ENCODE data around the gene PEX26. TPM values are rescaled to one million over a fixed set of nuclear protein-coding genes. Genes with fewer than 3 reads are reported as not detected.

The PEX26 gene
- total and polyA plus RNA-seq, 2 of the 13 experiments (the other 11 are each of a cell fraction or from before 2014, with no cell fraction given) = 10.6 to 25.1 TPM

DNA sequence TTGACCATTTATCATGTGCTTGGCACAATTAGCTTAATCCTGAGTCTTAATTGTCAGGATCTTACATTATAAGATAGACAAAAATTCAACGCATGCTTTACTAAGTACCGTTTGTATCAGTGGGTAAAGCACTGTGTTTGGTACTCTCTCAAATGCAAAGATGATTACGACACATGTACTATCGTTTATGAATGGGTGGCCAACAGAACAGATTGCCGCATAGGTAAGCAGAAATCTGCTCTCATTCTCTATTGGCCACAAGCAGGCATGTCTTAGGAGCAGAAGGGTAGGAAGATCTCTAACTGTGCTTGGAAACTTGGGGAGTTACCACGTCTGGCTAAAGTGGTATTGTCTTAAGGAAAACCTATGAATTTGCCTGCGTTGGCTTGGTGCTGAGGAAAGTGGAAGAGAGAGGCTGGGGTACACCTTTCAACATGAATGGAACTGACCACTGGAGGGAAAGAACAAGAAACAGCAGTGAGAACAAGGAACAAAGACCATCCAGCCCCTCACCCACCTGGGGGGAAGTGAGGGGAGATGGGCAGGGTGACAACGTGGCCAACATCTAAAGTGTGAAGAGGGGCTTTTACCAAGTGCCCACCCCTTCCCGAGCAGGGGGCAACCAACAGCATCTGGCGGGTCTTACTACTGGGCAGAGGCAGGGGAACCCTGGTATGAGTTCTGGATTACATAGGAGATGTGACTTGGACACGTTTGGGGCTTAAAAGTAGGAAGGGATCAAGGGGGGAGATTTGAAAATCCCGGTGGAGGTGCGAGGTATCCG, 31.8 kb downstream of the PEX26 start:
- Histone ChIP-seq H3K4me1 (ENCODE audit: insufficient read depth, low read length) (peaks cover 23% of the 10 kb centered on the region), H3K27me3 (ENCODE audit: control insufficient read depth in 1 of 2, insufficient read depth in 2 of 2, low read length in 2 of 2) (peaks cover 8 to 33% of the 10 kb centered on the region in 2 experiments), H3K9me3 (ENCODE audit: low read length) (no peaks in the 10 kb centered on the region), H3K27ac (ENCODE audit: extremely low read length, insufficient read depth, low read length) (no peak overlapping the region), H3K4me3 (replicated peaks in 1 of 3; ENCODE audit: insufficient read depth in 1 of 3, low read depth in 2 of 3, low read length in 3 of 3) (peak overlapping the region in 1 of 3 experiments; percentile 71; a peak in 2 of 6 replicates), H3K9ac (ENCODE audit: insufficient read depth, low read depth, low read length) (no peak overlapping the region), H3K79me2 (ENCODE audit: insufficient read depth, low read length) (no peaks in the 10 kb centered on the region), H2AFZ (ENCODE audit: low read length) (no peak overlapping the region), H3K36me3 (replicated peaks in 1 of 2; ENCODE audit: control insufficient read depth in 1 of 2, insufficient read depth in 2 of 2, low read length in 2 of 2) (no peaks in the 10 kb centered on the region), H3K4me2 (ENCODE audit: low read depth, low read length) (peak overlapping the region; percentile 85), H4K20me1 (ENCODE audit: insufficient read depth, low read length) (peaks cover 4% of the 10 kb centered on the region; the same call in 1 of the 2 replicates)
- ATAC-seq = peak; percentile 8; the same call in 2 of the 3 replicates
- ChIA-PET CTCF (ENCODE audit: low intra/inter-chr PET ratio, low total read pairs) (no interaction called here), POLR2A (interaction anchor here (0.8 kb wide), 1 partner anchor 18 kb away, joined by 3 read pairs; no protein-coding TSS in a partner anchor)
- in situ Hi-C loops (cut with HindIII; ENCODE audit: extremely low pct_ligation_motif_present, low pct_unique_long_range_greater_than_20kb) (no loop called here), intact Hi-C loops (cut with micrococcal nuclease; ENCODE audit: unreplicated experiment) (no loop called here)
- DNase-seq (ENCODE audit: low spot score) = no peak
- TF ChIP-seq TMF1 (CRISPR knock-in tag; IDR thresholded peaks at IDR 0.05; ENCODE audit: low read depth) (no peak), ZNF432 (CRISPR knock-in tag; IDR thresholded peaks at IDR 0.05; ENCODE audit: borderline replicate concordance) (no peak), ZNF431 (CRISPR knock-in tag; IDR thresholded peaks at IDR 0.05; ENCODE audit: borderline replicate concordance, low read depth) (no peak), ZFP1 (CRISPR knock-in tag; IDR thresholded peaks at IDR 0.05) (no peak), HOXA7 (CRISPR knock-in tag; IDR thresholded peaks at IDR 0.05) (no peak), ZNF121 (CRISPR knock-in tag; IDR thresholded peaks at IDR 0.05) (no peak), SMAD9 (CRISPR knock-in tag; IDR thresholded peaks at IDR 0.05) (no peak), PCBP2 (optimal IDR thresholded peaks at IDR 0.05; ENCODE audit: low read depth, low read length, poor library complexity, severe bottlenecking) (no peak), HCFC1 (IDR thresholded peaks at IDR 0.05; ENCODE audit: low read depth, low read length) (no peak), U2AF2 (IDR thresholded peaks at IDR 0.05; ENCODE audit: low read depth, low read length) (no peak), ZZZ3 (CRISPR knock-in tag; IDR thresholded peaks at IDR 0.05; ENCODE audit: borderline replicate concordance) (no peak), MAZ (IDR thresholded peaks at IDR 0.05; ENCODE audit: borderline replicate concordance, low read depth, low read length) (no peak), MAZ (CRISPR knock-in tag; IDR thresholded peaks at IDR 0.05; ENCODE audit: low read depth) (no peak), TAF1 (CRISPR knock-in tag; IDR thresholded peaks at IDR 0.05) (no peak), STAG1 (CRISPR knock-in tag; IDR thresholded peaks at IDR 0.05) (no peak), ELF1 (CRISPR knock-in tag; IDR thresholded peaks at IDR 0.05) (no peak)
- TF ChIP-seq, protein P1, sequence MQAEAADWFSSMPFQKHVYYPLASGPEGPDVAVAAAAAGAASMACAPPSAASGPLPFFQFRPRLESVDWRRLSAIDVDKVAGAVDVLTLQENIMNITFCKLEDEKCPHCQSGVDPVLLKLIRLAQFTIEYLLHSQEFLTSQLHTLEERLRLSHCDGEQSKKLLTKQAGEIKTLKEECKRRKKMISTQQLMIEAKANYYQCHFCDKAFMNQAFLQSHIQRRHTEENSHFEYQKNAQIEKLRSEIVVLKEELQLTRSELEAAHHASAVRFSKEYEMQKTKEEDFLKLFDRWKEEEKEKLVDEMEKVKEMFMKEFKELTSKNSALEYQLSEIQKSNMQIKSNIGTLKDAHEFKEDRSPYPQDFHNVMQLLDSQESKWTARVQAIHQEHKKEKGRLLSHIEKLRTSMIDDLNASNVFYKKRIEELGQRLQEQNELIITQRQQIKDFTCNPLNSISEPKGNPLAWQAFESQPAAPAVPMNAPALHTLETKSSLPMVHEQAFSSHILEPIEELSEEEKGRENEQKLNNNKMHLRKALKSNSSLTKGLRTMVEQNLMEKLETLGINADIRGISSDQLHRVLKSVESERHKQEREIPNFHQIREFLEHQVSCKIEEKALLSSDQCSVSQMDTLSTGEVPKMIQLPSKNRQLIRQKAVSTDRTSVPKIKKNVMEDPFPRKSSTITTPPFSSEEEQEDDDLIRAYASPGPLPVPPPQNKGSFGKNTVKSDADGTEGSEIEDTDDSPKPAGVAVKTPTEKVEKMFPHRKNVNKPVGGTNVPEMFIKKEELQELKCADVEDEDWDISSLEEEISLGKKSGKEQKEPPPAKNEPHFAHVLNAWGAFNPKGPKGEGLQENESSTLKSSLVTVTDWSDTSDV (CRISPR knock-in tag; IDR thresholded peaks at IDR 0.05) = no peak
- TF ChIP-seq, protein P2, sequence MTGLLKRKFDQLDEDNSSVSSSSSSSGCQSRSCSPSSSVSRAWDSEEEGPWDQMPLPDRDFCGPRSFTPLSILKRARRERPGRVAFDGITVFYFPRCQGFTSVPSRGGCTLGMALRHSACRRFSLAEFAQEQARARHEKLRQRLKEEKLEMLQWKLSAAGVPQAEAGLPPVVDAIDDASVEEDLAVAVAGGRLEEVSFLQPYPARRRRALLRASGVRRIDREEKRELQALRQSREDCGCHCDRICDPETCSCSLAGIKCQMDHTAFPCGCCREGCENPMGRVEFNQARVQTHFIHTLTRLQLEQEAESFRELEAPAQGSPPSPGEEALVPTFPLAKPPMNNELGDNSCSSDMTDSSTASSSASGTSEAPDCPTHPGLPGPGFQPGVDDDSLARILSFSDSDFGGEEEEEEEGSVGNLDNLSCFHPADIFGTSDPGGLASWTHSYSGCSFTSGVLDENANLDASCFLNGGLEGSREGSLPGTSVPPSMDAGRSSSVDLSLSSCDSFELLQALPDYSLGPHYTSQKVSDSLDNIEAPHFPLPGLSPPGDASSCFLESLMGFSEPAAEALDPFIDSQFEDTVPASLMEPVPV (CRISPR knock-in tag; IDR thresholded peaks at IDR 0.05) = no peak
- no TSS peak for BruUV-seq (replicated peaks)
- FAIRE-seq = no peak
- 49% methylated on average over 14 of the region's 14 CpGs for WGBS (ENCODE audit: low lambda C conversion rate)
